Activated T-helper 9 cell treated with anti-CD3 and anti-CD28 coated beads, Interleukin-2, amount 50 U/mL, for 16 hours (primary cell): ENCODE measurements around the gene PNLIP.

Source experiments
- DNase-seq: peaks from one replicate; pipeline ENCODE4 v3.0.0-alpha.2; 2020; ENCODE audit warnings: low read depth

PNLIP gene

GRCh38 chr10:116615199-116615776 is 69.6 kb downstream of the PNLIP start:
- no peak for DNase-seq
